ENCODE results near the gene TCN2. TPM values are rescaled to one million over a fixed set of nuclear protein-coding genes. Genes with fewer than 3 reads are reported as not detected.

The TCN2 gene
- total and polyA plus RNA-seq, 9 of the 15 experiments (the other 6 are each of a cell fraction or from before 2014, with no cell fraction given) = 0.88 to 5.4 (median 1.7) TPM

DNA sequence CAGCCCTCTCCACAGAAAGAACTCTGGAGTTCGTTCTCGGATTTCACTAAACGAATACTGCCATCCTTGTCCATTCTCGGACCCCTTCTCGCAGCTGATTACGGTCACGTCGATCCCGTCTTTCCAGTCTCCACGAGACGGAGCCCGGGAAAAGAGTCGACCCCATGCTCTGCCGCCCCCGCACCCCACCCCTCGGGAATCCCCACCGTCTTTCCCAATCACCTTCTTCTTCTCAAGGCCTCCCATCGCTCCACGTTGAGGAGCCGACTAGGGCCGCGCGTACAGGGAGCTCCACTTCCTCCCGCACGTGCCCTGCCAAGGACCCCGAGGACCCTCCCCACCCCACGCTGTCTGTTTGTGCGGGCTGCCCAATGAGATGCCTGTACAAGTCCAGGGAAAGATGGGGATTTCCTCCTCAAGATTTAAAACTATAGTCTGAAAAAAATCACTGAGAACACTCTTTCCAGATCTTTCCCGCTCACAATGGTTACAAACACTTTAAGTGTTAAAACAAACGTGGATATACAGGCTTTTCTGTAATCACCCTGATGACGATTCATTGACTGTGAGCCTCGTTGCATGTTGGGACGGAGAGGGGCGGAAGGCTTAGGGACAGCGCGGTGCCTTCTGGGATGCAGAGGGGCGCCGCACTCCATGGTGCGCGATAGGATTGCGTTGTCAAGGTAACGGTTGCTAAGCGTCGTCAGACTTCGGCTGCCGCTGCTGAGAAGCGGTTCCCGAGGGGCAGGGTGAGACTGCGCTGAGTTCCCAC lies 15.2 kb upstream of the TCN2 start, which contains the start of gene PES1 (continued):
- TF ChIP-seq, protein P1, sequence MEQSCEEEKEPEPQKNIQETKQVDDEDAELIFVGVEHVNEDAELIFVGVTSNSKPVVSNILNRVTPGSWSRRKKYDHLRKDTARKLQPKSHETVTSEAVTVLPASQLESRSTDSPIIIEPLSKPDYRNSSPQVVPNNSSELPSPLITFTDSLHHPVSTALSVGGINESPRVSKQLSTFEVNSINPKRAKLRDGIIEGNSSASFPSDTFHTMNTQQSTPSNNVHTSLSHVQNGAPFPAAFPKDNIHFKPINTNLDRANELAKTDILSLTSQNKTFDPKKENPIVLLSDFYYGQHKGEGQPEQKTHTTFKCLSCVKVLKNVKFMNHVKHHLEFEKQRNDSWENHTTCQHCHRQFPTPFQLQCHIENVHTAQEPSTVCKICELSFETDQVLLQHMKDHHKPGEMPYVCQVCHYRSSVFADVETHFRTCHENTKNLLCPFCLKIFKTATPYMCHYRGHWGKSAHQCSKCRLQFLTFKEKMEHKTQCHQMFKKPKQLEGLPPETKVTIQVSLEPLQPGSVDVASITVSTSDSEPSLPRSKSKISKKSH (CRISPR knock-in tag; IDR thresholded peaks at IDR 0.05) = no peak
- TF ChIP-seq, protein P2, sequence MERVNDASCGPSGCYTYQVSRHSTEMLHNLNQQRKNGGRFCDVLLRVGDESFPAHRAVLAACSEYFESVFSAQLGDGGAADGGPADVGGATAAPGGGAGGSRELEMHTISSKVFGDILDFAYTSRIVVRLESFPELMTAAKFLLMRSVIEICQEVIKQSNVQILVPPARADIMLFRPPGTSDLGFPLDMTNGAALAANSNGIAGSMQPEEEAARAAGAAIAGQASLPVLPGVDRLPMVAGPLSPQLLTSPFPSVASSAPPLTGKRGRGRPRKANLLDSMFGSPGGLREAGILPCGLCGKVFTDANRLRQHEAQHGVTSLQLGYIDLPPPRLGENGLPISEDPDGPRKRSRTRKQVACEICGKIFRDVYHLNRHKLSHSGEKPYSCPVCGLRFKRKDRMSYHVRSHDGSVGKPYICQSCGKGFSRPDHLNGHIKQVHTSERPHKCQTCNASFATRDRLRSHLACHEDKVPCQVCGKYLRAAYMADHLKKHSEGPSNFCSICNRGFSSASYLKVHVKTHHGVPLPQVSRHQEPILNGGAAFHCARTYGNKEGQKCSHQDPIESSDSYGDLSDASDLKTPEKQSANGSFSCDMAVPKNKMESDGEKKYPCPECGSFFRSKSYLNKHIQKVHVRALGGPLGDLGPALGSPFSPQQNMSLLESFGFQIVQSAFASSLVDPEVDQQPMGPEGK (CRISPR knock-in tag; IDR thresholded peaks at IDR 0.05; ENCODE audit: borderline replicate concordance) = no peak
- TF ChIP-seq ZKSCAN1 (IDR thresholded peaks at IDR 0.05; ENCODE audit: low read depth, low read length) (no peak), SAFB2 (IDR thresholded peaks at IDR 0.05; ENCODE audit: borderline replicate concordance, low read depth, low read length, severe bottlenecking) (no peak), STAT5A (IDR thresholded peaks at IDR 0.05; ENCODE audit: borderline replicate concordance, low read length) (no peak), BACH1 (tag; IDR thresholded peaks at IDR 0.05) (no peak), LCOR (CRISPR knock-in tag; IDR thresholded peaks at IDR 0.05) (no peak), SMAD3 (CRISPR knock-in tag; conservative IDR thresholded peaks at IDR 0.05) (no peak), EP400 (IDR thresholded peaks at IDR 0.05) (peak; percentile 96), ZNF586 (CRISPR knock-in tag; conservative IDR thresholded peaks at IDR 0.05) (no peak), MYBL2 (IDR thresholded peaks at IDR 0.05; ENCODE audit: low read depth) (no peak), MYBL2 (CRISPR knock-in tag; IDR thresholded peaks at IDR 0.05; ENCODE audit: borderline replicate concordance) (no peak), ZNF140 (CRISPR knock-in tag; IDR thresholded peaks at IDR 0.05) (no peak)
- TF ChIP-seq, protein P3, sequence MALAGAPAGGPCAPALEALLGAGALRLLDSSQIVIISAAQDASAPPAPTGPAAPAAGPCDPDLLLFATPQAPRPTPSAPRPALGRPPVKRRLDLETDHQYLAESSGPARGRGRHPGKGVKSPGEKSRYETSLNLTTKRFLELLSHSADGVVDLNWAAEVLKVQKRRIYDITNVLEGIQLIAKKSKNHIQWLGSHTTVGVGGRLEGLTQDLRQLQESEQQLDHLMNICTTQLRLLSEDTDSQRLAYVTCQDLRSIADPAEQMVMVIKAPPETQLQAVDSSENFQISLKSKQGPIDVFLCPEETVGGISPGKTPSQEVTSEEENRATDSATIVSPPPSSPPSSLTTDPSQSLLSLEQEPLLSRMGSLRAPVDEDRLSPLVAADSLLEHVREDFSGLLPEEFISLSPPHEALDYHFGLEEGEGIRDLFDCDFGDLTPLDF (CRISPR knock-in tag; IDR thresholded peaks at IDR 0.05) = no peak
- TF ChIP-seq, protein P4, sequence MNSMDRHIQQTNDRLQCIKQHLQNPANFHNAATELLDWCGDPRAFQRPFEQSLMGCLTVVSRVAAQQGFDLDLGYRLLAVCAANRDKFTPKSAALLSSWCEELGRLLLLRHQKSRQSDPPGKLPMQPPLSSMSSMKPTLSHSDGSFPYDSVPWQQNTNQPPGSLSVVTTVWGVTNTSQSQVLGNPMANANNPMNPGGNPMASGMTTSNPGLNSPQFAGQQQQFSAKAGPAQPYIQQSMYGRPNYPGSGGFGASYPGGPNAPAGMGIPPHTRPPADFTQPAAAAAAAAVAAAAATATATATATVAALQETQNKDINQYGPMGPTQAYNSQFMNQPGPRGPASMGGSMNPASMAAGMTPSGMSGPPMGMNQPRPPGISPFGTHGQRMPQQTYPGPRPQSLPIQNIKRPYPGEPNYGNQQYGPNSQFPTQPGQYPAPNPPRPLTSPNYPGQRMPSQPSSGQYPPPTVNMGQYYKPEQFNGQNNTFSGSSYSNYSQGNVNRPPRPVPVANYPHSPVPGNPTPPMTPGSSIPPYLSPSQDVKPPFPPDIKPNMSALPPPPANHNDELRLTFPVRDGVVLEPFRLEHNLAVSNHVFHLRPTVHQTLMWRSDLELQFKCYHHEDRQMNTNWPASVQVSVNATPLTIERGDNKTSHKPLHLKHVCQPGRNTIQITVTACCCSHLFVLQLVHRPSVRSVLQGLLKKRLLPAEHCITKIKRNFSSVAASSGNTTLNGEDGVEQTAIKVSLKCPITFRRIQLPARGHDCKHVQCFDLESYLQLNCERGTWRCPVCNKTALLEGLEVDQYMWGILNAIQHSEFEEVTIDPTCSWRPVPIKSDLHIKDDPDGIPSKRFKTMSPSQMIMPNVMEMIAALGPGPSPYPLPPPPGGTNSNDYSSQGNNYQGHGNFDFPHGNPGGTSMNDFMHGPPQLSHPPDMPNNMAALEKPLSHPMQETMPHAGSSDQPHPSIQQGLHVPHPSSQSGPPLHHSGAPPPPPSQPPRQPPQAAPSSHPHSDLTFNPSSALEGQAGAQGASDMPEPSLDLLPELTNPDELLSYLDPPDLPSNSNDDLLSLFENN (IDR thresholded peaks at IDR 0.05; ENCODE audit: low read depth in 2 of 2, low read length in 2 of 2) = no peak
- TF ChIP-seq, protein P5, sequence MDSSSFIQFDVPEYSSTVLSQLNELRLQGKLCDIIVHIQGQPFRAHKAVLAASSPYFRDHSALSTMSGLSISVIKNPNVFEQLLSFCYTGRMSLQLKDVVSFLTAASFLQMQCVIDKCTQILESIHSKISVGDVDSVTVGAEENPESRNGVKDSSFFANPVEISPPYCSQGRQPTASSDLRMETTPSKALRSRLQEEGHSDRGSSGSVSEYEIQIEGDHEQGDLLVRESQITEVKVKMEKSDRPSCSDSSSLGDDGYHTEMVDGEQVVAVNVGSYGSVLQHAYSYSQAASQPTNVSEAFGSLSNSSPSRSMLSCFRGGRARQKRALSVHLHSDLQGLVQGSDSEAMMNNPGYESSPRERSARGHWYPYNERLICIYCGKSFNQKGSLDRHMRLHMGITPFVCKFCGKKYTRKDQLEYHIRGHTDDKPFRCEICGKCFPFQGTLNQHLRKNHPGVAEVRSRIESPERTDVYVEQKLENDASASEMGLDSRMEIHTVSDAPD (CRISPR knock-in tag; IDR thresholded peaks at IDR 0.05) = no peak
- TF ChIP-seq, protein P6, sequence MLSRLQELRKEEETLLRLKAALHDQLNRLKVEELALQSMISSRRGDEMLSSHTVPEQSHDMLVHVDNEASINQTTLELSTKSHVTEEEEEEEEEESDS (CRISPR knock-in tag; IDR thresholded peaks at IDR 0.05) = no peak

All from K562 (cell line).